COR-L47 (cell line): ENCODE results near the gene VPS13D.
"Not testable (repeated sequence)": the region's sequence is repeated elsewhere in the genome, so short reads cannot be mapped to it uniquely, and the experiment has no call there.

Source experiments
- DNase-seq: peaks from one replicate; lab custom pipeline; 2025; lab: John Stamatoyannopoulos, UW

VPS13D gene

DNA sequence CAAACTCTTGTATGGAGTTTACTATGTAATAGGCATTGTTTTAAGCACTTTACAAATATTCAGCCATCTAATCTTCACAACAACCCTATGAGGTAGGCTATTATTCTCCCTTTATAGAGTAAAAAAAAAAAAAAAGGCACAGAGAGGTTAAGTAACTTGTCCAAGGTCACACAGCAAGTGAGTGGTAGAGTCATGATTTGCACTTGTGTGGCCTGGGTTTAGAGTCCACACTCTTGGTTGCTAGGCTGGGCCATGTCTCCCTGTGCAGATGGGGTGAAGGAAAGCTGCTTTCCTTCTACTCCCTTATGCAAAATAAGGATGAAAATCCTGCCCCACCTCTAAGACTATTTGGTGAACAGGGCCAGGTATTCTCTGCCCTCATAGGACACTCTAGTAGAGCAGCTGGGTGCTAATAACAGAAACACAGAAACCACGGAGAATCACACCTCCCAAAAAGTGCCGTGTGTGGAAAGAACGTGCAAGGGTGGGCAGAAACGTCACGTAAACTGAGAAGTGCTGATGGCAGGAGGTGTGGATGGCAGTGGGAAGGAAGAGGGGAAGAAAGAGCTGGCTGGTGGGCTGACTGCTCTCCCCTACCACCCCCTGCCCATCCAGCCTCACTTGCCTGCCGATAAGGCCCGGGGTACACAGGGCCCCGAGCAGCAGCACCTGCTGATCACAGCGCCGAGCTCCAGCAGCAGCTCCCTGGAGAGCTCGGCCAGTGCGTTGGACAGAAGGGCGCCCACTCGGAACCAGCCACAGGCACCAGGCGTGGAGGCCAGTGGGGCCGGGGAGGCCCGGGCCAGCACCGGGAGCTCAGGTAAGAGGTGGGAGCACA lies 28.3 kb upstream of the VPS13D start:
- DNase-seq: no peak

- no peak for DNase-seq
These were observed 27.7 kb upstream of the VPS13D start for GRCh38 chr1:12202190-12202497.

GRCh38 chr1:12202577-12202976 lies 27.3 kb upstream of the VPS13D start:
- DNase-seq: no peak

- DNase-seq: no peak
These were observed 26.4 kb upstream of the VPS13D start for GRCh38 chr1:12203216-12204007.

- DNase-seq: no peak
These were observed 25.7 kb upstream of the VPS13D start for GRCh38 chr1:12204140-12204539.

DNA sequence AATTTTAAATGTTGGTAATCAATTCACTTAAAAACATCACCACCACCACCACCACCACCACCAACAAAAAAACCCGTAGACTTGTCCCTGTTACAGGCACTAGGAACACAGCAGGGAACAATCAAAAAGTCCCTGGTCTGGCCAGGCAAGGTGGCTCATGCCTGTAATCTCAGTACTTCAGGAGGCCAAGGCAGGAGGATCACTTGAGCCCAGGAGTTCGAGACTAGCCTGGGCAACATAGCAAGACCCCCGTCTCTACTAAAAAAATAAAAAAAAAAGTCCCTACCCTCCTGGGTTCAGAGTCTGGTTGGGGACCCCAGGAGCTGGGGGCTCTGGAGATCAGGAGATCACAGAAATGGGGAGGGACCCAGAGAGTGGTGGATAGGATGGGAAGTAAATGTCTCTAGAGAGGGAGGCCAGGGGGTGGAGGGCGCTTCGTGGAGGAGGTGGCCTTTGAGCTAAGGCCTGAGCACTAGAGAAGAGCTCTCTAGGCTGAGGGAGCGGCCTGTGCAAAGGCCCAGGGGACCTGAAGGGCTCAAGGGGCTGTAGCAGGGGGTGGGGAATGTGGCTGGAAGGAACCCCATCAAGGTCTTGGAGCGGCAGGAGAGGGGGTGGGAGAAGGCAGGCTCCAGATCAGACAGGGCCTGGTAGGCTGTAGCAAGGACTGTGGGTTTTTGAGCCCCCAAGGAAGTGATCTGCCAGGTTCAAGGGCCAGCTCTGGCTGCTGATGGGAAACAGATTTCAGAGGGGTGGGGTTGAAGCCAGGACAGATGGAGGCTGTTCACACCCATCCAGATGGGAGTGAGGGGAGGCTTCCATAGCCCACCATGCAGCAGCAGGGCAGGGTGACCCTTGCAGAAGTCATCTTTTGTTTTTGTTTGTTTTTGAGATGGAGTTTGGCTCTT lies 24.8 kb upstream of the VPS13D start:
- no peak for DNase-seq

GRCh38 chr1:12206238-12206637 lies 23.6 kb upstream of the VPS13D start:
- no peak for DNase-seq

DNA sequence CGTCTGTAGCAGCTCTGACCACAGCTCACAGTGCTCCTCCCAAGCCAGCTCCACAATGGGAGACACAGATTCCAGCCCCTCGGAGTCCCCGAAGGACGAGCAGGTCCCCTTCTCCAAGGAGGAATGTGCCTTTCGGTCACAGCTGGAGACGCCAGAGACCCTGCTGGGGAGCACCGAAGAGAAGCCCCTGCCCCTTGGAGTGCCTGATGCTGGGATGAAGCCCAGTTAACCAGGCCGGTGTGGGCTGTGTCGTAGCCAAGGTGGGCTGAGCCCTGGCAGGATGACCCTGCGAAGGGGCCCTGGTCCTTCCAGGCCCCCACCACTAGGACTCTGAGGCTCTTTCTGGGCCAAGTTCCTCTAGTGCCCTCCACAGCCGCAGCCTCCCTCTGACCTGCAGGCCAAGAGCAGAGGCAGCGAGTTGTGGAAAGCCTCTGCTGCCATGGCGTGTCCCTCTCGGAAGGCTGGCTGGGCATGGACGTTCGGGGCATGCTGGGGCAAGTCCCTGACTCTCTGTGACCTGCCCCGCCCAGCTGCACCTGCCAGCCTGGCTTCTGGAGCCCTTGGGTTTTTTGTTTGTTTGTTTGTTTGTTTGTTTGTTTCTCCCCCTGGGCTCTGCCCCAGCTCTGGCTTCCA lies 22.9 kb upstream of the VPS13D start:
- DNase-seq: no peak

DNA sequence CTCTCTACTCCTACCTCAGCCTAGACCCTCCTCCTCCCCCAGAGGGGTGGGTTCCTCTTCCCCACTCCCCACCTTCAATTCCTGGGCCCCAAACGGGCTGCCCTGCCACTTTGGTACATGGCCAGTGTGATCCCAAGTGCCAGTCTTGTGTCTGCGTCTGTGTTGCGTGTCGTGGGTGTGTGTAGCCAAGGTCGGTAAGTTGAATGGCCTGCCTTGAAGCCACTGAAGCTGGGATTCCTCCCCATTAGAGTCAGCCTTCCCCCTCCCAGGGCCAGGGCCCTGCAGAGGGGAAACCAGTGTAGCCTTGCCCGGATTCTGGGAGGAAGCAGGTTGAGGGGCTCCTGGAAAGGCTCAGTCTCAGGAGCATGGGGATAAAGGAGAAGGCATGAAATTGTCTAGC lies 21.6 kb upstream of the VPS13D start:
- no peak for DNase-seq

DNA sequence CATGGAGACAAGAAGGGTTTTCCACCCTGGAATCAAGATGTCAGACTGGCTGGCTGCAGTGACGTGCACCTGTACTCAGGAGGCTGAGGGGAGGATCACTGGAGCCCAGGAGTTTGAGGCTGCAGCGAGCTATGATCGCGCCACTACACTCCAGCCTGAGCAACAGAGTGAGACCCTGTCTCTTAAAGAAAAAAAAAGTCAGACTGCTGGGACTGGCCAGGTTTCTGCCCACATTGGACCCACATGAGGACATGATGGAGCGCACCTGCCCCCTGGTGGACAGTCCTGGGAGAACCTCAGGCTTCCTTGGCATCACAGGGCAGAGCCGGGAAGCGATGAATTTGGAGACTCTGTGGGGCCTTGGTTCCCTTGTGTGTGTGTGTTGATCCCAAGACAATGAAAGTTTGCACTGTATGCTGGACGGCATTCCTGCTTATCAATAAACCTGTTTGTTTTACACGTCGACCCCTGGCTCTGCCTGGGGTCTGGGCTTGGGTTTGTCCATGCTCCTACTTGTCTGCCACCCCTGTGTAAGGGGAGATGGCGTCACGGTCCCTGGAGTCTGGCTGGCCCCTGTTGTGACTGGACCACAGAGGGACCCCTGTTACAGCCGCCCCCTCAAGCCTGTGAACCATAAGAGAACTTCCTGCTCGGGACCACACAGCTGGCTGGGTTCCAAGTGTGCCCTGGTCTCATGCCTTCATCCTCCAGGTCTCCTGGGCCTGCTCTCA lies 20.9 kb upstream of the VPS13D start:
- DNase-seq: peak; percentile 53

- no peak for DNase-seq
These were observed 20.4 kb upstream of the VPS13D start for GRCh38 chr1:12209495-12209832.

DNA sequence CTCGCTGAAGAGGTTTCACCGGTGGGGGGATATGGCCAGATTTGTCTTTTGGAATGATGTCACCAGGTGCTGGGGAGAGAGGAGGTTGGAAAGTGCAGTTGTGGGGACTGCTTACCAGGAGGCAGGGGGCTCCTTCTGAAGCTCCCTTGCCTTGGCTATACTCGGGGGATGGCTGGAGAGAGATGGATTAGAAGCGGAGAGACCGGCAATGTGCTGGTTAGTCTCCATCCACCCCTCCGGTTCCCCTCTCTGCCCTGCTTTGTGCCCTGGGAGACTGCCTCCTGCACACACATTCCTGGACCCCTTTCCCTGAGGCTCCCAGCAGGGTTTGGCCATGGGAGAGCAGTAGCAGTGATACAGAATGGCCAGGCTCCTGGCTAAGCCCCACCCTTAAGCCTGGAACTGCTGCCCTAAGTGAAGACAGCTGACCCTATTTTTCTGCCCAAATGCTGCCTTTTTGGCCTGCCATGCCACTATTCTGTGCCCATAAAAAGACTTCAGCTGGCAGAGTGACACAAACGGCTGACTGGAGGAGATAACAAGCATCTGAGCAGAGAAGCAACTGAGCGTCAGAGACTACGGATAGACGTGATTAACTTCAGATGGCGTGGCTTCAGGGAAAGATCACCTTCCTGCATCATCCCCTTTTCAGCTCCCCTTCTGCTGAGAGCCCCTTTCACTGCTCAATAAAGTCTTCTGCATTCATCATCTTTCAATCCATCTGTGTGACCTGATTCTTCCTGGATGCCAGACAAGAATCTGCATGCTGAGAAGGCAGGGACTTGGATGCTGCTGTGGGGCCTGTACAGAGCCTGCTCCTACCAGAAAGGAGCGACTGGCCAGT lies 14.5 kb upstream of the VPS13D start:
- DNase-seq: no peak

GRCh38 chr1:12219800-12220199 lies 10.0 kb upstream of the VPS13D start:
- no peak for DNase-seq

GRCh38 chr1:12220890-12221289 lies 8.9 kb upstream of the VPS13D start:
- no peak for DNase-seq

DNA sequence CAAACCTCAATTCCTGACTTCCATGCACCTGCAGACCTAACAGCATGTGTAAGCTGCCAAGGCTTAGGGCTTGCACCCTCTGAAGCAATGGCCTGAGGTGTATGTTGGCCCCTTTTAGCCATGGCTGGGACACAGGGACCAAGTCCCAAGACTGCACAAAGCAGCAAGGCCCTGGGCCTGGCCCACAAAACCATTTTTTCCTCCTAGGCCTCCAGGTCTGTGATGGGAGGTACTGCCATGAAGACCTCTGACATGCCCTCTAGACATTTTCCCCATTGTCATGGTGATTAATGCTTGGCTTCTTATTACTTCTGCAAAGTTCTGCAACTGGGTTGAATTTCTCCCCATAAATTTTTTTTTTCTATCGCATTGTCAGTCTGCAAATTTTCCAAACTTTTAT lies 7.1 kb upstream of the VPS13D start:
- DNase-seq: not testable (repeated sequence)

- DNase-seq: not testable (repeated sequence)
These were observed 5.7 kb upstream of the VPS13D start for GRCh38 chr1:12224092-12224491.

DNA sequence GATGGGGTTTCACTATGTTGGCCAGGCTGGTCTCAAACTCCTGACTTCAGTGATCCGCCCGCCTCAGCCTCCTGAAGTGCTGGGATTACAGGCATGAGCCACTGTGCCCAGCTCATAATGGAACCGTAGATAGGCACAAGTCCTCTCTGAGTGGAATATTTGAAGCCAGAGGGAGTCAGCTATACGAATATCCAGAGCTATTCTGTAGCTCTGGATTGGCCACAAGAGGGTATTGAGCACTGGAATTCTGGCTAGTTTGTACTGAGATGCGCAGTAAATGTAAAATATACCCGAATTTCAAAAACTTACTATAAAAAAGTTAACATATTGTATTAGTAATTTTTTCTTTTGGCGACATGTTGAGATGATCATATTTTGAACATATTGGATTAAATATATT lies 851 bp upstream of the VPS13D start:
- no peak for DNase-seq

GRCh38 chr1:12229386-12229834 lies 420 bp upstream of the VPS13D start:
- DNase-seq: no peak

GRCh38 chr1:12230549-12231275 lies 882 bp downstream of the VPS13D start:
- DNase-seq: no peak

- DNase-seq: no peak
These were observed 1.4 kb downstream of the VPS13D start for GRCh38 chr1:12231276-12231595.
